Measurements from ENCODE around the gene ATF7. TPM values are rescaled to one million over a fixed set of nuclear protein-coding genes. Genes with fewer than 3 reads are reported as not detected.

The ATF7 gene
- total RNA-seq, 2 experiments from 2014 or later, result 13.3 to 14.3 TPM

DNA sequence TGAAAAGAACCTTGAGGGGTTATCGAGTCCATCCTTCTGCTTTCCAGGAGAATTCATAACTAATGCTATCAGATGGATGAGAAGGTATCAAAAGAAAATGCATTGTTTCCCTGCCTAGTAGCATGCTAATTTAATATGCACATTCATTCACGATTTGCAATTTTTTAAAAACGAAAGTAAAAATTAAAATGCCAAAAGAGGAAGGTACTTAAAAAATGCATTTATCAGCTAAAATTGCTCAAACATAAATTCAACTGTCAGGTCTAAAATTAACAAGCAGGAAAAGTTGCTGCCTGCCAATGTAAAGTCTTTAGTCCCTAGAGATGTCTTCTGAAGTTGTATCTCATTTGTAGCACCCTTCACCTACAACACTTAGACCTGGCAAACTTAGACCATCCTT is 7.9 kb downstream of the ATF7 start:
- peaks cover 37% of the 10 kb centered on the region for H3K4me1 Mint-ChIP-seq (ENCODE audit: low read depth)

DNA sequence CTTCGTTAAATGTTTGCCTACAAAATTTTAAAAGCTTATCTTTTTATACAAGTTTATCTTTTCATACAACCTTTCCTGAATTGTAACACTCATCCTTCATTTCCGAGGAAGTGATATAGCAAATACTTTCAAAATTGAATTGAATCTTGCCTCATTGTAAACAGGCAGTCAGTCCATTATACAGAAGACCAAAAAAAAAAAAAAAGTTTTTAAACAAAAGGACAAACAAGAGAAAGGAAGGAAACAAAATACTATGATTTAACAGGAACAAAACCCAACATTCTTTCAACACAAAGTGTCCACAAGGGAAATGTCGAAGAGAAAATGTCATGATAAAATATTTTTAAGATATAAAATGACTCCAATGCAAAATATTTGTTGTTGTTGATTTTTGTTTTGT is 8.5 kb downstream of the ATF7 start:
- Mint-ChIP-seq H3K4me1 (ENCODE audit: low read depth) (peaks cover 32% of the 10 kb centered on the region), H3K4me3 (peak overlapping the region; percentile 79), H3K9me3 (no peaks in the 10 kb centered on the region), H3K36me3 (ENCODE audit: low read depth) (peaks cover 32% of the 10 kb centered on the region), H3K27me3 (no peaks in the 10 kb centered on the region), H3K27ac (peak overlapping the region; percentile 72)
- ChIA-PET CTCF (no interaction called here), POLR2A (interaction anchor here (0.7 to 2.0 kb wide), 3 partner anchors 9 to 58 kb away, joined by 3 to 9 read pairs (median 4); partner anchors contain the start of genes ATF7 and ATP5MC2)
- peaks cover 20% of the 10 kb centered on the region for H3K4me1 ChIP-seq (ENCODE audit: insufficient read depth, low read length)
- H3K4me3 ChIP-seq (ENCODE audit: low read length), result peak overlapping the region; percentile 40
- H3K27me3 ChIP-seq (ENCODE audit: control insufficient read depth in 1 of 2, insufficient read depth in 2 of 2, low read length in 2 of 2), result no peaks in the 10 kb centered on the region
- peaks cover 11% of the 10 kb centered on the region for H3K36me3 ChIP-seq (ENCODE audit: insufficient read depth, low read length)
- no peak for DNase-seq
- intact Hi-C loops (cut with DNase I, micrococcal nuclease), result loop anchor here in 1 of 2 experiments (2.0 kb wide), 1 partner anchor 15 kb away; no protein-coding TSS in a partner anchor
- no peaks in the 10 kb centered on the region for H3K9me3 ChIP-seq (ENCODE audit: control insufficient read depth in 1 of 2, insufficient read depth in 1 of 2, low read length in 2 of 2)
- ATAC-seq (ENCODE audit: poor library complexity), result no peak
- TF ChIP-seq, protein P1, sequence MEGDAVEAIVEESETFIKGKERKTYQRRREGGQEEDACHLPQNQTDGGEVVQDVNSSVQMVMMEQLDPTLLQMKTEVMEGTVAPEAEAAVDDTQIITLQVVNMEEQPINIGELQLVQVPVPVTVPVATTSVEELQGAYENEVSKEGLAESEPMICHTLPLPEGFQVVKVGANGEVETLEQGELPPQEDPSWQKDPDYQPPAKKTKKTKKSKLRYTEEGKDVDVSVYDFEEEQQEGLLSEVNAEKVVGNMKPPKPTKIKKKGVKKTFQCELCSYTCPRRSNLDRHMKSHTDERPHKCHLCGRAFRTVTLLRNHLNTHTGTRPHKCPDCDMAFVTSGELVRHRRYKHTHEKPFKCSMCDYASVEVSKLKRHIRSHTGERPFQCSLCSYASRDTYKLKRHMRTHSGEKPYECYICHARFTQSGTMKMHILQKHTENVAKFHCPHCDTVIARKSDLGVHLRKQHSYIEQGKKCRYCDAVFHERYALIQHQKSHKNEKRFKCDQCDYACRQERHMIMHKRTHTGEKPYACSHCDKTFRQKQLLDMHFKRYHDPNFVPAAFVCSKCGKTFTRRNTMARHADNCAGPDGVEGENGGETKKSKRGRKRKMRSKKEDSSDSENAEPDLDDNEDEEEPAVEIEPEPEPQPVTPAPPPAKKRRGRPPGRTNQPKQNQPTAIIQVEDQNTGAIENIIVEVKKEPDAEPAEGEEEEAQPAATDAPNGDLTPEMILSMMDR (IDR thresholded peaks at IDR 0.05), result no peak
- H3K27ac ChIP-seq (ENCODE audit: low read depth in 1 of 2, low read length in 2 of 2), result no peak overlapping the region

More for the DNA sequence above, 7.9 kb downstream of the ATF7 start:
- H3K9me3 Mint-ChIP-seq, result no peaks in the 10 kb centered on the region
- Histone ChIP-seq H3K27me3 (ENCODE audit: control insufficient read depth in 1 of 2, insufficient read depth in 2 of 2, low read length in 2 of 2) (no peaks in the 10 kb centered on the region), H3K36me3 (ENCODE audit: insufficient read depth, low read length) (peaks cover 11% of the 10 kb centered on the region), H3K27ac (ENCODE audit: low read depth in 1 of 2, low read length in 2 of 2) (no peak overlapping the region), H3K9me3 (ENCODE audit: control insufficient read depth in 1 of 2, insufficient read depth in 1 of 2, low read length in 2 of 2) (no peaks in the 10 kb centered on the region), H3K4me3 (ENCODE audit: low read length) (peak overlapping the region; percentile 40), H3K4me1 (ENCODE audit: insufficient read depth, low read length) (peaks cover 20% of the 10 kb centered on the region)
- TF ChIP-seq, protein P1 (IDR thresholded peaks at IDR 0.05), result no peak
- H3K4me3 Mint-ChIP-seq, result peak overlapping the region; percentile 79
- no peak for ATAC-seq (ENCODE audit: poor library complexity)
- intact Hi-C loops (cut with DNase I, micrococcal nuclease), result loop anchor here in 1 of 2 experiments (2.0 kb wide), 1 partner anchor 15 kb away; no protein-coding TSS in a partner anchor
- no peaks in the 10 kb centered on the region for H3K27me3 Mint-ChIP-seq
- DNase-seq, result peak in 1 of 14 experiments; percentile 30
- POLR2A ChIA-PET, result interaction anchor here (1.3 to 2.0 kb wide), 2 partner anchors 8 to 58 kb away, joined by 4 to 9 read pairs; partner anchors contain the start of genes ATF7 and ATP5MC2
- H3K27ac Mint-ChIP-seq, result peak overlapping the region; percentile 72
- CTCF ChIA-PET, result no interaction called here
- peaks cover 32% of the 10 kb centered on the region for H3K36me3 Mint-ChIP-seq (ENCODE audit: low read depth)

DNA sequence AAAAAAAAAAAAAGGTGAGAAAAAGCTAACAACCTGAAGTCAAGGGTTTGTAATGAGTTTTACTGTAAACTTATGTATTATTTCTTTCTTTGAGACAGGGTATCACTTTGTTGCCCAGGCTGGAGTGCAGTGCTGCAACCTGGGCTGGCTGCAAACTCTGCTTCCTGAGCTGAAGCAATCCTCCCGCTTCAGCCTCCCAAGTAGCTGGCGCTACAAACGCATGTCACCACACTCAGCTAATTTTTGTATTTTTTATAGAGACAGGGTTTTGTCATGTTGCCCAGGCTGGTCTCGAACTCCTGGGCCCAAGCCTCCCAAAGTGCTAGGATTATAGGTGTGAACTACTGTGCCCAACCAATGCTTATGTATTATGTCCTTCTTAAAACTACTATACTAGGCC is 9.2 kb downstream of the ATF7 start:
- DNase-seq, result no peak
- POLR2A ChIA-PET, result interaction anchor here (0.7 to 2.0 kb wide), 2 partner anchors 9 to 40 kb away, joined by 3 to 9 read pairs; partner anchors contain the start of gene ATF7
- no peak for ATAC-seq (ENCODE audit: poor library complexity)
- H3K9me3 Mint-ChIP-seq, result no peaks in the 10 kb centered on the region
- no peak overlapping the region for H3K27ac Mint-ChIP-seq
- peaks cover 32% of the 10 kb centered on the region for H3K36me3 Mint-ChIP-seq (ENCODE audit: low read depth)
- TF ChIP-seq, protein P1 (IDR thresholded peaks at IDR 0.05), result no peak
- Histone ChIP-seq H3K4me1 (ENCODE audit: insufficient read depth, low read length) (peaks cover 20% of the 10 kb centered on the region), H3K27ac (ENCODE audit: low read depth in 1 of 2, low read length in 2 of 2) (no peak overlapping the region), H3K36me3 (ENCODE audit: insufficient read depth, low read length) (peaks cover 14% of the 10 kb centered on the region), H3K9me3 (ENCODE audit: control insufficient read depth in 1 of 2, insufficient read depth in 1 of 2, low read length in 2 of 2) (no peaks in the 10 kb centered on the region), H3K4me3 (ENCODE audit: low read length) (no peak overlapping the region), H3K27me3 (ENCODE audit: control insufficient read depth in 1 of 2, insufficient read depth in 2 of 2, low read length in 2 of 2) (no peaks in the 10 kb centered on the region)
- peaks cover 31% of the 10 kb centered on the region for H3K4me1 Mint-ChIP-seq (ENCODE audit: low read depth)
- H3K27me3 Mint-ChIP-seq, result no peaks in the 10 kb centered on the region
- no peak overlapping the region for H3K4me3 Mint-ChIP-seq
- CTCF ChIA-PET, result no interaction called here
- intact Hi-C loops (cut with DNase I, micrococcal nuclease), result no loop called here

Measured in CD4-positive, alpha-beta T cell (primary cell).